Endometrium (tissue), 2 donors: ENCODE data around the gene ADAM21.
"Not testable (repeated sequence)": the region's sequence is repeated elsewhere in the genome, so short reads cannot be mapped to it uniquely, and the experiment has no call there.

Experiments
- FAIRE-seq: peaks from 2 replicates; lab custom pipeline; 2012; peaks lifted over from hg19 to GRCh38; lab: Jason Lieb, UNC
- donor health status: control.
- donor health status: control.

The ADAM21 gene

GRCh38 chr14:70477356-70478105, 25.6 kb downstream of the ADAM21 start:
- FAIRE-seq: not testable (repeated sequence)

- FAIRE-seq: no peak
Observed at GRCh38 chr14:70489579-70490200, 37.7 kb downstream of the ADAM21 start.

- no peak for FAIRE-seq
Observed at GRCh38 chr14:70498191-70498590, 46.2 kb downstream of the ADAM21 start.
